GM18508 (cell line): ENCODE data around the gene AGAP5.
"Not testable (repeated sequence)": the region's sequence is repeated elsewhere in the genome, so short reads cannot be mapped to it uniquely, and the experiment has no call there.

Experiments
- ATAC-seq: cut with Tn5 transposase; IDR thresholded peaks from one replicate; pipeline ENCODE4 v1.9.1; 2021; ENCODE audit warnings: moderate number of reproducible peaks; ENCODE audit not compliant: insufficient read depth, unreplicated experiment

Gene AGAP5

DNA sequence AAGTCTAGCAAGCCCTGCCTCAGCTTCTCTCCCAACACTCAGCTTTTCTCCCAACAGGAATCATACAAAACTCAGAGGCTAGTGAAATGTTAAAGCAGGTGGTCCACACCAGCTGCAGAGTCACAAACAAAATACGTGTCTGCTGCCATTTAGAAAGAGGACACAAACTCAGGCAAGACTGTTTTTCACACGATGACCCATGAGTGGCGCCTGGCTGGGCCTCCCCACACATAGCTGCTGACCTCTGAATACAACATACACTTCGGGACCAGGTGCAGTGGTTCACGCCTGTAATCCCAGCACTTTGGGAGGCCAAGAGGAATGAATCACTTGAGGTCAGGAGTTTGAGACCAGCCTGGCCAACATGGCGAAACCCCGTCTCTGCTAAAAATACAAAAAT lies 35.2 kb downstream of the AGAP5 start:
- ATAC-seq = not testable (repeated sequence)

DNA sequence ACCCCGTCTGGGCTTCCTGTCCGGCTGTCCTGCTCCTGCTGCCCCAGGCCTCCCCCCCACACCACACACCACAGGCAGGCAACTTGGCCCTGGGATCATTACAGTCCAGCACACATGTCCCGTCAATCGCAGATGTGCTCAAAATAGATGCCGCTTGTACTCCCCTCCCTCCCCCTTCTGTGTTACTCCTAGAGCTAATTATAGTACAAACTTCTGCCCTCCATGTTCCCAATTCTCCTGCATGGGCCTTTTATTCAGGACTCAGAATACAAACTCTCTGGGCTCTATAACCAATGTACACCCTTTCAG lies 42.0 kb downstream of the AGAP5 start, which contains the start of gene SYNPO2L:
Gene SYNPO2L, minus strand, starts transcription at position 40 of the 309 bp plus-strand sequence. CDS start 107 bp downstream, outside the sequence.
- no peak for ATAC-seq

GRCh38 chr10:73655257-73655989 lies 42.5 kb downstream of the AGAP5 start:
- ATAC-seq = no peak

- ATAC-seq = no peak
Measured at GRCh38 chr10:73653701-73654100, 44.2 kb downstream of the AGAP5 start.

DNA sequence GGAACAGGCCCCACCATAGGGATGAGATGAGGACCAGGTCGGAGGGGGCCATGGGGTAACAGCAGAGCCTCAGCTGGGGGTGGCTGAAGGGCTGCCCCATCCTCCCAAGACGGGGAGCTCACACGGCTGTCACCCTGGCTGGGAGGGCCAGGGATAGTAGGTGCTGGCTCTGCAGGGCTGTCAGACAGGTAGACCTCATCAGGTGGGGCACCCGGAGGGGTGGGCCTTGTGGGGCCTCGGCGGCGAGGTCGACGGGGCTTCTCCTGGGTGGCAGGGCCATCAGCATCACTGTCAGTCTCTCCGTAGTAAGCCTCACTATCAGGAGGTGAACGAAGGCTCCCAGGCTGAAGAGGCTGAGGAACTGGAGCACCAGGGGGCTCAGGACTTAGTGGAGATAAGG lies 44.7 kb downstream of the AGAP5 start:
- ATAC-seq = no peak

GRCh38 chr10:73650537-73651331 lies 47.2 kb downstream of the AGAP5 start:
- no peak for ATAC-seq

DNA sequence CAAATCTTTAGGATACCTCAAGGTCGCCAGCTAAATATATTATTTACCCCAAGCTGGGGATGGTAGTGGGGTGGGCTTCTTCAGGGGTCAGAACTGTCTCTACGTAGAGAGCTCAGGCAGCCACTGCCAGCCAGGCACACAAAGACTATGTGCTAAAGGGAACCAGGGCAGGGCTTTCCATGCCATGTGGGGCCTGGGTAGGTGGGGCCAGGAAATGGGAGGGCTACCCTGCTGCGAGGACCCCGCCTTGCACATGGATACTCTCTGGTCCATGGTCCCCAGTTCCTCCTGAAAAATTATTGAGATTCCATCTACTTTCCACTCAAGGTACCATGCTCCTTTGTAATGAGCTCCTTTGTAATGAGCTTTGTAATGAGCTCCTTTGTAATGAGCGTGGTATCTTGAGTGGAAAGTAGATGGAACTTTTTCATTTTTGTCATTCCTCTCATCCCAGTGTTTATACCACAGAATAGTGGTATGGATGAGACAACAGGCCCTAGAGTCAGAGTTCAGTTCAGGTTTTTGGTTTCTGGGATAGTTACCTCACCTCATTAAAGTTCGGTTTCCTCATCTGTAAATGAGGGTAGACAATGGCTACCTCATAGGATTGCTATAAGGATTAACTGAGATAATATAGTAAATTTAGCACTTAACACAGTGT lies 47.9 kb downstream of the AGAP5 start:
- no peak for ATAC-seq

GRCh38 chr10:73648975-73649829 lies 48.7 kb downstream of the AGAP5 start:
- ATAC-seq = no peak

DNA sequence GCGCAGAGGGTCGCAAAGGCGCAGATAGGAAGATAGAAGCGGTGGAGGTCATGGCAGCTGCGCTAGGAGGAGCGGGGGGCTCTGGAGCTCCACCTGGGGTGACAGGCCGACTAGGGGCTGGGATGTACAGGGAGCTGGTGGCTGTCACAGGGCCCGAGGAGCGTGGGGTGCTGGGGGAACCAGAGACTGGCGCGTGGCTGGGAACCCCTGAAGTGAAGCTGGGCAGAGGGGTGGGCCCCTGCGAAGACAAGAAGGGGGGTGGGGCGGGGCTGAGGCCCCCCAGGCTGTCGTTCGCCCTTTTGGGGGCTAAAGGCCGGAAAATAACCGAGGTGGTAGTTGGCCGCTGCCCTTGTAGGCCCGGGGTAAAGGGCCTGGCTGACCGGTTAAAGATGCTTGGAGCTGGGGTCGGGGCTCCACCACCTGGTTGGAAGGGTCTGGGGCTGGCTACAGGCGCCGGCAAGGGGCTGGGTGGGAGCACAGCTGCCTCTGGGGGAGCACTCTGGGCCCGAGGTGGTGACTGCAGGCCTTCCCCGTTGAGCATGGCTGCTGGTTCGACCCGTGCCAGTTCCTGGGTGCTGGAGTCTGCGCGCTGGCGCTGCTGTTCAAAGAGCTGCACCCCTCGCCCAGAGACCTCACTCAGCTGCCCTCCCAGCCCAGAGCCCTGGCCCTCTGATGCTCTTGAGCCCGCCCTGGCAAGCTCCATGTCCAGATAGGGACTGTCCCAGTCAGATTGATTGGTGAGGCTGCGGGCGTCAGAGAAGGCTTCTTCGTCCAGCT lies 49.8 kb downstream of the AGAP5 start:
- ATAC-seq = no peak

- no peak for ATAC-seq
Measured at GRCh38 chr10:73647211-73647874, 50.6 kb downstream of the AGAP5 start.

- no peak for ATAC-seq
Measured at GRCh38 chr10:73646598-73647041, 51.3 kb downstream of the AGAP5 start.

DNA sequence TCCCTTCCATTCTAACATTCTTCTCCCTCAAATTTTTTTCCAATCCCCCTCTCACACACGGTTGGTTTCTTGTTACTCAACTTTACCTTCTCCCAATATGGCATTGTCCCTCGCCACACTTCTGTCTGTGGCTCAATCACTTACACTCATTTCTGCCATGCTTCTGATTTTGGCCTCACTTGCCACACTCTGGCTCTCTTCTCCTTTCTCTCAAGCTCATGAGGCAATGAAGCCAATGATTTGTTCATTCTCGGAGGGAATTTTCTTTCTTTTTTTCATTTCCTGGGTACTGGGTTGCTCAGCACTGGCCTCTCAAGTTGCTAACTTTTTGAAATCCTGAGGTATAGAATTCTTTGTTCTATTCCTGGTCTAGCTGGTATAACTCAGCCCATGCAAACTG lies 52.7 kb downstream of the AGAP5 start:
- no peak for ATAC-seq

DNA sequence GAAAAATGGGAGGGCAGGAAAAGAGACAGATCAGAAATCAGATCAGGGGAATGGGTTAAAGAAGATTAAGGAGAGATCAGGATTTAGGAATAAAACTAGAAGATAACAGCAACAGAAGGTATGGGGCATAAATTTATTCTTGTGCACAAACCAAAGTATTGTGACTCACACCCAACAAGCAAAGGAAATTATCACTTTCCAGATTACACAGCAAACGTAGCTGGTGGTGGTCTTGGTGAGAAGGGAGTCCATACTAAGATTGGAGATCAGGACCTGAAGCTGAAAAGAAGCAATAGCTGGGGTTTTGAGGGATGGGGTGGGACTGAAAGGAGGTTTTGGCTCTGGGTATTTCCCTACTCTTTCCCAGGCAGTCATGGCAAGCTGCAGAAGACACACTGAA lies 53.1 kb downstream of the AGAP5 start:
- ATAC-seq = no peak

GRCh38 chr10:73644015-73644743 lies 53.7 kb downstream of the AGAP5 start:
- no peak for ATAC-seq

DNA sequence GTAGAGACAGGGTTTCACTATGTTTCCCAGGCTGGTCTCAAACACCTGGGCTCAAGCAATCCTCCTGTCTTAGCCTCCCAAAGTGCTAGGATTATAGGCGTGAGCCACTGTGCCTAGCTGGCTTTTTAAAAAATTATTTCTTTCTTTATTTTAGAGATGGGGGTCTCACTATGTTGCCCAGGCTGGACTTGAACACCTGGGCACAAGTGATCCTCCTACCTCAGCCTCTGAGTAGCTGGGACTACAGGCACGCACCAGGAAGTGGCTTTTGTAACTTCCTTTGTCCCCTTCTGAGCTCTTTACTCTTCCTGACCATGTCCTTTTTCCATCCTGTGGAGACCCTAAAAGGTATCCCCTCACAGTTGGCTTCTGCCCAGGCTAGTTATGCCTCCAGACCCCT lies 54.5 kb downstream of the AGAP5 start:
- no peak for ATAC-seq

DNA sequence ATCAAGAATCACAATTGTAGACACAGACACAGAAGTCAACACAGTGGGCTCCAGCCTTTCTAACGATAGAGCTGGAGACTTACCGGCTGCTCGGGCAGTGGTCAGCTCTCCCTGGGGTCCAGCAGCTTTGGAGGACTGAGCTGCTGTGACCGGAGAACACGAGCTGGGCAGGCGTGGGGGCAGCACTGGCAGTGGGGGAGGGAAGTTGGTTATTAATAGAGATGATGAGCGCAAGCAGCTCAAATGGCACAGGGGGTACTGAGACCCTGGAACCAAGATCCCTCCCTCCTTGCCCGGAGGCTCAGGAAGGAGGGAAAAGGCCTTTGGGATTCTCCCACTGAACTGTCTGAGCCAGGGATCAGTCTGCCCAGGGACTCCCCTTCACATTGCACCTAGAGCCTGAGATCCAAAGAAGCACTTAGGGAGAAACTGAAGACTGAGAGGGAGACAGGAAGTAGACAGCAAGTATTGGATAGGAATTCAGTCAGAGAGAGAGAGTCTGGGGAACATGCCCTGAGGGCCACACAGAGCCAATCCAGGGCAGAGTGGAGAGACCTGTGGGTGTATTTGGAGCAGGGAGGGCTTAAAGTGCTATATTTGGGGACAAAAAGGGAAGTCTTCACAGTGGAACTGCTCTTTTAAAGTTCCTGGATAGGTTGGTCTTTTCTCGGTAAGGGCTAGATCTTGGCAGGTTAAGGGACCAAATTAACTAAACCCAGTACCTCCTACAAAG lies 56.4 kb downstream of the AGAP5 start, which contains the start of gene MYOZ1:
Gene MYOZ1, minus strand, starts transcription at position 147 of the 733 bp plus-strand sequence. CDS start 1,457 bp downstream, outside the sequence.
- ATAC-seq = no peak

DNA sequence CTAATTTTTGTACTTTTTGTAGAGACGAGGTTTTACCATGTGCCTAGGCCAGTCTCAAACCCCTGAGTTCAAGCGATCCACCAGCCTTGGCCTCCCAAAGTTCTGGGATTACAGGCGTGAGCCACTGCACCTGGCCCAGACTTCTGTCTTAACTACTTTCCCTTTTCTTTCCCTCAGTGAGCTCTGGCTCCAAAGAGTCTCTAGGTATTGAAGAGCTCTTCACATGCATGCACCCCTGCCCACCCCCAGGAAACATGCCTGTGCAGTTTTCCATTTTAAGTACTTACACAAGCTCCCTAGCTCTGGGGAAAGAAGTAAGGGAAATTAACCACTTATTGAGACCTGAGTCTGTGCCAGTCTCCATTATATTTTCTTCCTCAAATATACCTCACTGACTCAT lies 58.6 kb downstream of the AGAP5 start:
- ATAC-seq = no peak

- ATAC-seq = no peak
Measured at GRCh38 chr10:73635781-73636180, 62.1 kb downstream of the AGAP5 start.
